MM.1S (cell line): ENCODE results near the gene ABHD12.

Source experiments
- EZH2 ChIP-seq: fragments of 300-600 bp; sonication (generic); optimal IDR thresholded peaks from 2 replicates; pipeline ENCODE3; 2017; ENCODE audit warnings: low read depth, mild to moderate bottlenecking, antibody characterized with exemption, low read length, mixed read lengths
- TF ChIP-seq, protein P1 (sequence below): fragments of 300-600 bp; sonication (generic); IDR thresholded peaks from 2 replicates; pipeline ENCODE4 v1.5.1; 2016; ENCODE audit warnings: antibody characterized with exemption, low read length, mixed read lengths

GRCh38 chr20:25299806-25300205 is 90.8 kb downstream of the ABHD12 start:
- TF ChIP-seq EZH2, result no peak
- TF ChIP-seq, protein P1, sequence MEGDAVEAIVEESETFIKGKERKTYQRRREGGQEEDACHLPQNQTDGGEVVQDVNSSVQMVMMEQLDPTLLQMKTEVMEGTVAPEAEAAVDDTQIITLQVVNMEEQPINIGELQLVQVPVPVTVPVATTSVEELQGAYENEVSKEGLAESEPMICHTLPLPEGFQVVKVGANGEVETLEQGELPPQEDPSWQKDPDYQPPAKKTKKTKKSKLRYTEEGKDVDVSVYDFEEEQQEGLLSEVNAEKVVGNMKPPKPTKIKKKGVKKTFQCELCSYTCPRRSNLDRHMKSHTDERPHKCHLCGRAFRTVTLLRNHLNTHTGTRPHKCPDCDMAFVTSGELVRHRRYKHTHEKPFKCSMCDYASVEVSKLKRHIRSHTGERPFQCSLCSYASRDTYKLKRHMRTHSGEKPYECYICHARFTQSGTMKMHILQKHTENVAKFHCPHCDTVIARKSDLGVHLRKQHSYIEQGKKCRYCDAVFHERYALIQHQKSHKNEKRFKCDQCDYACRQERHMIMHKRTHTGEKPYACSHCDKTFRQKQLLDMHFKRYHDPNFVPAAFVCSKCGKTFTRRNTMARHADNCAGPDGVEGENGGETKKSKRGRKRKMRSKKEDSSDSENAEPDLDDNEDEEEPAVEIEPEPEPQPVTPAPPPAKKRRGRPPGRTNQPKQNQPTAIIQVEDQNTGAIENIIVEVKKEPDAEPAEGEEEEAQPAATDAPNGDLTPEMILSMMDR, result peak; percentile 39
